ENCODE measurements around the gene APBB1. TPM values are rescaled to one million over a fixed set of nuclear protein-coding genes. Genes with fewer than 3 reads are reported as not detected.

APBB1 gene
- polyA plus RNA-seq, 1 of the 3 experiments (the other 2 are of a cell fraction): 35.9 TPM

DNA sequence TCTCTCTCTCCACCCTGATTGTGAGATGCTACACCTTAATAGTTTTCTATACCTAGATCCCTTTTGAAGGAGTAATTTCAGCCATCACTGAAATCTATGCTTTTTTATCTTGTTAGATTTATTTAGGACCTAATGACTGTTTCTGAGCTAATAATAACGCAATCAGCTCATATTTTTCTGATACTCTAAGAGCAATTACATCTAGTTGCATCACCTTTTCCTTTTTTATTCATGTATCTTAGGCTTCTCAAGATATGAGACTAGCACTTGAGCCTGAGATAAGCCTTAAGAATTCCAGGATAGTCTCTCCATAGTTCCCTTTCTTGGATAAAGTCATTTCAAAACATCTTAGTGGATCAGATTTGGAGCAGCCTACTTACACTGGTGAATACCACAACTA, 73.5 kb downstream of the APBB1 start:
- CTCF ChIA-PET: interaction anchor here (1.5 to 7.1 kb wide), 5 partner anchors 9 to 94 kb away, joined by 3 to 43 read pairs (median 7); no protein-coding TSS in a partner anchor
- H3K27me3 ChIP-seq (ENCODE audit: insufficient read depth): peaks cover 19% of the 10 kb centered on the region; the same call in 1 of the 2 replicates
- H4K20me1 ChIP-seq (ENCODE audit: insufficient read depth): no peaks in the 10 kb centered on the region
- TF ChIP-seq TEAD4 (IDR thresholded peaks at IDR 0.05; ENCODE audit: borderline replicate concordance, insufficient read depth) (no peak), FOSL2 (IDR thresholded peaks at IDR 0.05; ENCODE audit: borderline replicate concordance, low read depth) (no peak), ELF1 (IDR thresholded peaks at IDR 0.05) (no peak), MEF2A (IDR thresholded peaks at IDR 0.05; ENCODE audit: borderline replicate concordance, low read depth) (no peak), CHD2 (IDR thresholded peaks at IDR 0.05; ENCODE audit: low read length, partially characterized antibody) (no peak), FOXM1 (IDR thresholded peaks at IDR 0.05; ENCODE audit: low read depth) (no peak)
- TF ChIP-seq, protein P1, sequence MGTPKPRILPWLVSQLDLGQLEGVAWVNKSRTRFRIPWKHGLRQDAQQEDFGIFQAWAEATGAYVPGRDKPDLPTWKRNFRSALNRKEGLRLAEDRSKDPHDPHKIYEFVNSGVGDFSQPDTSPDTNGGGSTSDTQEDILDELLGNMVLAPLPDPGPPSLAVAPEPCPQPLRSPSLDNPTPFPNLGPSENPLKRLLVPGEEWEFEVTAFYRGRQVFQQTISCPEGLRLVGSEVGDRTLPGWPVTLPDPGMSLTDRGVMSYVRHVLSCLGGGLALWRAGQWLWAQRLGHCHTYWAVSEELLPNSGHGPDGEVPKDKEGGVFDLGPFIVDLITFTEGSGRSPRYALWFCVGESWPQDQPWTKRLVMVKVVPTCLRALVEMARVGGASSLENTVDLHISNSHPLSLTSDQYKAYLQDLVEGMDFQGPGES (IDR thresholded peaks at IDR 0.05; ENCODE audit: low read depth, low read length): no peak
- TF ChIP-seq, protein P2, sequence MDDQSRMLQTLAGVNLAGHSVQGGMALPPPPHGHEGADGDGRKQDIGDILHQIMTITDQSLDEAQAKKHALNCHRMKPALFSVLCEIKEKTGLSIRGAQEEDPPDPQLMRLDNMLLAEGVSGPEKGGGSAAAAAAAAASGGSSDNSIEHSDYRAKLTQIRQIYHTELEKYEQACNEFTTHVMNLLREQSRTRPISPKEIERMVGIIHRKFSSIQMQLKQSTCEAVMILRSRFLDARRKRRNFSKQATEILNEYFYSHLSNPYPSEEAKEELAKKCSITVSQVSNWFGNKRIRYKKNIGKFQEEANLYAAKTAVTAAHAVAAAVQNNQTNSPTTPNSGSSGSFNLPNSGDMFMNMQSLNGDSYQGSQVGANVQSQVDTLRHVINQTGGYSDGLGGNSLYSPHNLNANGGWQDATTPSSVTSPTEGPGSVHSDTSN (IDR thresholded peaks at IDR 0.05): no peak
- TF ChIP-seq, protein P3, sequence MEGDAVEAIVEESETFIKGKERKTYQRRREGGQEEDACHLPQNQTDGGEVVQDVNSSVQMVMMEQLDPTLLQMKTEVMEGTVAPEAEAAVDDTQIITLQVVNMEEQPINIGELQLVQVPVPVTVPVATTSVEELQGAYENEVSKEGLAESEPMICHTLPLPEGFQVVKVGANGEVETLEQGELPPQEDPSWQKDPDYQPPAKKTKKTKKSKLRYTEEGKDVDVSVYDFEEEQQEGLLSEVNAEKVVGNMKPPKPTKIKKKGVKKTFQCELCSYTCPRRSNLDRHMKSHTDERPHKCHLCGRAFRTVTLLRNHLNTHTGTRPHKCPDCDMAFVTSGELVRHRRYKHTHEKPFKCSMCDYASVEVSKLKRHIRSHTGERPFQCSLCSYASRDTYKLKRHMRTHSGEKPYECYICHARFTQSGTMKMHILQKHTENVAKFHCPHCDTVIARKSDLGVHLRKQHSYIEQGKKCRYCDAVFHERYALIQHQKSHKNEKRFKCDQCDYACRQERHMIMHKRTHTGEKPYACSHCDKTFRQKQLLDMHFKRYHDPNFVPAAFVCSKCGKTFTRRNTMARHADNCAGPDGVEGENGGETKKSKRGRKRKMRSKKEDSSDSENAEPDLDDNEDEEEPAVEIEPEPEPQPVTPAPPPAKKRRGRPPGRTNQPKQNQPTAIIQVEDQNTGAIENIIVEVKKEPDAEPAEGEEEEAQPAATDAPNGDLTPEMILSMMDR (IDR thresholded peaks at IDR 0.05): no peak
- no peak for DNase-seq
- H3K9ac ChIP-seq: no peak overlapping the region
- no peaks in the 10 kb centered on the region for H3K36me3 ChIP-seq (replicated peaks in 1 of 2; ENCODE audit: control insufficient read depth in 1 of 2, insufficient read depth in 2 of 2, low read length in 1 of 2)
- WGBS (ENCODE audit: low lambda C conversion rate): 5% methylated on average over 1 of the region's 1 CpG
- no peaks in the 10 kb centered on the region for H3K9me3 ChIP-seq
- H3K4me2 ChIP-seq: no peak overlapping the region
- POLR2A ChIA-PET: no interaction called here
- H2AFZ ChIP-seq (ENCODE audit: low read depth): no peak overlapping the region
- no peak overlapping the region for H3K27ac ChIP-seq (ENCODE audit: low read depth in 2 of 2, low read length in 1 of 2)
- H3F3A ChIP-seq (replicated peaks; ENCODE audit: insufficient read depth): no peaks in the 10 kb centered on the region
- no peaks in the 10 kb centered on the region for H3K79me2 ChIP-seq (ENCODE audit: insufficient read depth)
- no peaks in the 10 kb centered on the region for H3K9me2 ChIP-seq
- no peak overlapping the region for H3K4me3 ChIP-seq (ENCODE audit: low read depth in 2 of 2, low read length in 1 of 2)
- H3K4me1 ChIP-seq (ENCODE audit: control insufficient read depth in 1 of 2, insufficient read depth in 2 of 2, low read depth in 1 of 2, low read length in 1 of 2): no peaks in the 10 kb centered on the region

Other genes starting within 250 kb of the APBB1 start
- not detected in 2 replicates for gene OR52B2, start 248.8 kb downstream of the APBB1 start, polyA plus RNA-seq (2012; rRNA removed)
- gene OR52W1, start 219.9 kb downstream of the APBB1 start, polyA plus RNA-seq (2012; rRNA removed): not detected in 2 replicates
- not detected in 2 replicates for gene C11orf42, start 213.5 kb downstream of the APBB1 start, polyA plus RNA-seq (2012; rRNA removed)
- gene FHIP1B, start 184.5 kb downstream of the APBB1 start, polyA plus RNA-seq (2012; rRNA removed): 26.3 and 38.2 TPM in 2 replicates
- gene CNGA4, start 180.0 kb downstream of the APBB1 start, polyA plus RNA-seq (2012; rRNA removed): 0.08 and 0.13 TPM in 2 replicates
- gene CCKBR, start 159.3 kb downstream of the APBB1 start, polyA plus RNA-seq (2012; rRNA removed): not detected in 2 replicates
- gene CAVIN3, start 98.6 kb downstream of the APBB1 start, polyA plus RNA-seq (2012; rRNA removed): 21.5 and 23.5 TPM in 2 replicates
- 59.6 and 69.2 TPM in 2 replicates for gene SMPD1, start 28.6 kb downstream of the APBB1 start, polyA plus RNA-seq (2012; rRNA removed)
- 1.8 and 2.3 TPM in 2 replicates for gene HPX, start 21.9 kb upstream of the APBB1 start, polyA plus RNA-seq (2012; rRNA removed)
- 22.8 and 26.6 TPM in 2 replicates for gene TRIM3, start 54.8 kb upstream of the APBB1 start, polyA plus RNA-seq (2012; rRNA removed)
- 128 and 162 TPM in 2 replicates for gene ARFIP2, start 62.2 kb upstream of the APBB1 start, polyA plus RNA-seq (2012; rRNA removed)
- gene TIMM10B, start 62.4 kb upstream of the APBB1 start, polyA plus RNA-seq (2012; rRNA removed): 26.2 and 33.1 TPM in 2 replicates
- gene DNHD1, start 78.2 kb upstream of the APBB1 start, polyA plus RNA-seq (2012; rRNA removed): 5.3 and 7.6 TPM in 2 replicates
- 7.8 and 8.6 TPM in 2 replicates for gene RRP8, start 184.5 kb upstream of the APBB1 start, polyA plus RNA-seq (2012; rRNA removed)
- 241 and 268 TPM in 2 replicates for gene ILK, start 184.7 kb upstream of the APBB1 start, polyA plus RNA-seq (2012; rRNA removed)
- 163 and 213 TPM in 2 replicates for gene TAF10, start 193.1 kb upstream of the APBB1 start, polyA plus RNA-seq (2012; rRNA removed)
- 94.0 and 105 TPM in 2 replicates for gene TPP1, start 200.3 kb upstream of the APBB1 start, polyA plus RNA-seq (2012; rRNA removed)
- gene DCHS1, start 236.7 kb upstream of the APBB1 start, polyA plus RNA-seq (2012; rRNA removed): 3.0 and 5.7 TPM in 2 replicates

Data from SK-N-SH (cell line).